ENCODE data around the gene CDCP2. TPM values are rescaled to one million over a fixed set of nuclear protein-coding genes. Genes with fewer than 3 reads are reported as not detected.

The CDCP2 gene
- total and polyA plus RNA-seq, 2 of the 8 experiments (the other 6 are each of a cell fraction or from before 2014, with no cell fraction given): not detected

DNA sequence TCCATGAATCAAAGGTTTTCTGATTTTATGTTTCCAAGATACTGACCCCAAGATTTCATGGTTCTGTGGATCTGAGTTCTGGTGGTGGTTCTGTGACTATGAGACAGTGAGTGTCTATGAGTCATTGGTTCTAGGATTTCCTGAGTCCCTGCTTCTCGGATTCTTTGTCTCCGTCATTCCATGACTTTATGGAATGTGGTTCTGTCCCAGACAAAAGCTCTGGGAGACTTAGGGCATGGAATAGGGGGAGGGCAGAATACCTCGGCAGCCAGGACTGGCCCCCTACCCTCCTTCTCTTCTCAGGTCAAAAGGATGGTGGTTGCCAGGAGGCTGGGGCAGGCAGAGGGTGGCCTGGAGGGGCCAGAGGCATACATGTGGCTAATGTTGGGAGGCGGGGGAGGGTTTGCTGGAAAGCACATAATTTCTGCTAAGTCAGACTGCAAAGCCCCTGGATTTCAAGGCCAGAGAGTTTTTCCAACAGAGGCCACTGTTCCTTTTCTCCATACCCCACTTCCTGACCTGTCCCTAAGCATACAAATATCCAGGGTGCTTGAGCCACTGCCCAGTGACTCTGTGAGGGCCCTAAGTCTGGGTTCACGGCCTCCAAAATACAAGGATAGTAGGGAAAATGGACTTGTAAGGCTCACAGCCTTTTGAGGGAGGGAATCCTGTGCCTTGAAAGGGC lies 17.2 kb downstream of the CDCP2 start:
- Histone ChIP-seq H3K56ac (replicated peaks; ENCODE audit: insufficient read length, low read depth, low read length) (no peak overlapping the region), H3K27me3 (replicated peaks in 1 of 4; ENCODE audit: control insufficient read depth in 3 of 4, extremely low read depth in 1 of 4, insufficient read depth in 3 of 4, low read length in 3 of 4) (no peaks in the 10 kb centered on the region), H3K9me3 (ENCODE audit: insufficient read depth in 2 of 2, low read depth in 1 of 2, low read length in 1 of 2) (no peaks in the 10 kb centered on the region), H3K4me3 (ENCODE audit: extremely low read depth in 1 of 4, insufficient read depth in 2 of 4, low read depth in 3 of 4, low read length in 4 of 4) (peak overlapping the region in 1 of 4 experiments; percentile 34; a peak in 3 of 8 replicates), H2BK20ac (ENCODE audit: low read length) (peak overlapping the region; percentile 93), H2BK12ac (ENCODE audit: low read depth, low read length) (peak overlapping the region; percentile 82; the same call in 1 of the 2 replicates), H4K5ac (ENCODE audit: insufficient read length, low read depth, low read length) (no peak overlapping the region), H2BK15ac (ENCODE audit: low read length) (peak overlapping the region; percentile 65; the same call in 1 of the 2 replicates), H3K23ac (ENCODE audit: insufficient read length) (no peak overlapping the region), H3K9ac (replicated peaks in 1 of 4; ENCODE audit: extremely low read depth in 1 of 4, low read depth in 3 of 4, low read length in 3 of 4) (peak overlapping the region in 2 of 4 experiments; percentile 16 to 29; a peak in 3 of 7 replicates), H3K27ac (ENCODE audit: low read depth, low read length) (peak overlapping the region; percentile 35; the same call in 1 of the 2 replicates), H2AFZ (ENCODE audit: low read length) (peak overlapping the region; percentile 12; the same call in 1 of the 2 replicates), H4K8ac (ENCODE audit: extremely low read depth, insufficient read depth, low read length) (peak overlapping the region; percentile 37; the same call in 1 of the 2 replicates), H3K79me2 (ENCODE audit: control insufficient read depth in 1 of 2, insufficient read depth in 2 of 2, low read length in 2 of 2) (no peaks in the 10 kb centered on the region), H3K4ac (replicated peaks; ENCODE audit: insufficient read length, low read depth, low read length) (no peak overlapping the region), H3K4me2 (ENCODE audit: insufficient read depth in 1 of 2, low read depth in 2 of 2, low read length in 2 of 2) (peak overlapping the region; percentile 34 to 58; a peak in 3 of 4 replicates), H4K91ac (replicated peaks; ENCODE audit: insufficient read length, low read length) (peak overlapping the region; percentile 60), H3K36me3 (ENCODE audit: control insufficient read depth in 2 of 4, insufficient read depth in 4 of 4, low read length in 3 of 4) (no peaks in the 10 kb centered on the region), H3K18ac (ENCODE audit: extremely low read depth, low read length) (peak overlapping the region; percentile 64), H3K4me1 (replicated peaks in 1 of 4; ENCODE audit: control insufficient read depth in 3 of 4, insufficient read depth in 4 of 4, low read length in 3 of 4) (peaks cover 12 to 29% (median 18%) of the 10 kb centered on the region in 4 experiments), H2BK120ac (replicated peaks; ENCODE audit: low read depth, low read length) (peak overlapping the region; percentile 1), H3K14ac (ENCODE audit: insufficient read length) (no peak overlapping the region), H4K20me1 (replicated peaks in 1 of 2; ENCODE audit: control insufficient read depth in 1 of 2, insufficient read depth in 2 of 2, low read length in 2 of 2) (no peaks in the 10 kb centered on the region), H3K23me2 (ENCODE audit: low read depth, low read length) (no peaks in the 10 kb centered on the region), H2BK5ac (ENCODE audit: low read depth, low read length) (peak overlapping the region; percentile 26; the same call in 1 of the 2 replicates), H2AK5ac (ENCODE audit: low read depth, low read length) (no peak overlapping the region), H3K79me1 (ENCODE audit: low read depth, low read length) (no peaks in the 10 kb centered on the region)
- ChIA-PET POLR2A (ENCODE audit: partially characterized antibody) (interaction anchor here (0.9 to 2.4 kb wide), 6 partner anchors 10 to 65 kb away, joined by 3 to 9 read pairs (median 6); partner anchors contain the start of genes CYB5RL and MRPL37), CTCF (ENCODE audit: partially characterized antibody) (interaction anchor here (0.6 to 9.9 kb wide), 8 partner anchors 10 to 413 kb away, joined by 3 to 110 read pairs (median 4); partner anchors contain the start of genes ACOT11 and CDCP2)
- FAIRE-seq: peak; percentile 70
- WGBS, 2 experiments (ENCODE audit: extremely low coverage in 1 of 2, insufficient coverage in 1 of 2, insufficient read length in 1 of 2, insufficient replicate concordance in 2 of 2, low coverage in 1 of 2, low lambda C conversion rate in 2 of 2, missing lambda C conversion rate in 1 of 2): 49% methylated on average over 5 of the region's 5 CpGs; no CpG with 5 or more reads in 1 of the 2 experiments
- peak in 1 of 2 experiments; percentile 38 for DNase-seq (ENCODE audit: low read depth in 1 of 2, low spot score in 2 of 2)
- TF ChIP-seq TEAD4 (IDR thresholded peaks at IDR 0.05; ENCODE audit: low read depth, low read length) (peak; percentile 65), CREB1 (IDR thresholded peaks at IDR 0.05) (no peak), SP1 (IDR thresholded peaks at IDR 0.05; ENCODE audit: low read depth, low read length) (0 out of 2 replicates have a peak, but pooled peaks have one; percentile 39), SP4 (IDR thresholded peaks at IDR 0.05; ENCODE audit: low read length) (no peak), EZH2 (IDR thresholded peaks at IDR 0.05; ENCODE audit: low read depth, low read length, severe bottlenecking) (no peak), BACH1 (IDR thresholded peaks at IDR 0.05; ENCODE audit: low read length) (no peak), BRCA1 (IDR thresholded peaks at IDR 0.05; ENCODE audit: low read depth, low read length) (no peak), ASH2L (IDR thresholded peaks at IDR 0.05; ENCODE audit: low read length) (peak; percentile 39), GTF2F1 (IDR thresholded peaks at IDR 0.05; ENCODE audit: borderline replicate concordance, low read depth, low read length) (no peak), RFX5 (IDR thresholded peaks at IDR 0.05; ENCODE audit: borderline replicate concordance, low read depth, low read length) (no peak), SRF (IDR thresholded peaks at IDR 0.05; ENCODE audit: low read depth, low read length) (no peak), CHD2 (IDR thresholded peaks at IDR 0.05; ENCODE audit: low read length) (no peak)
- TF ChIP-seq, protein P1, sequence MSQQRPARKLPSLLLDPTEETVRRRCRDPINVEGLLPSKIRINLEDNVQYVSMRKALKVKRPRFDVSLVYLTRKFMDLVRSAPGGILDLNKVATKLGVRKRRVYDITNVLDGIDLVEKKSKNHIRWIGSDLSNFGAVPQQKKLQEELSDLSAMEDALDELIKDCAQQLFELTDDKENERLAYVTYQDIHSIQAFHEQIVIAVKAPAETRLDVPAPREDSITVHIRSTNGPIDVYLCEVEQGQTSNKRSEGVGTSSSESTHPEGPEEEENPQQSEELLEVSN (IDR thresholded peaks at IDR 0.05): no peak

Measured in H1 (cell line).